Sigmoid colon (tissue), 7 donors: ENCODE data around the gene IL9. TPM values are rescaled to one million over a fixed set of nuclear protein-coding genes. Genes with fewer than 3 reads are reported as not detected.

Experiments
- DNase-seq: peaks from one replicate; pipeline ENCODE4 v3.0.0-alpha.2; 2019
- H3K27ac ChIP-seq, 4 donors: fragments of 200-600 bp; sonication (generic); one replicate each; pipeline ENCODE4 v1.5.1; 2016 to 2019; ENCODE audit warnings: mild to moderate bottlenecking in 1 of 4
- H3K27me3 ChIP-seq, 3 donors: fragments of 200-600 bp; sonication (generic); one replicate each; pipeline ENCODE4 v1.5.1; 2019; ENCODE audit warnings: mild to moderate bottlenecking in 1 of 3
- H3K36me3 ChIP-seq, 4 donors: fragments of 200-600 bp; sonication (generic); one replicate each; pipeline ENCODE4 v1.5.1; 2016 to 2019
- H3K4me1 ChIP-seq, 4 donors: fragments of 200-600 bp; sonication (generic); one replicate each; pipeline ENCODE4 v1.5.1; 2017 to 2019
- H3K4me3 ChIP-seq, 4 donors: fragments of 200-600 bp; sonication (generic); one replicate each; pipeline ENCODE4 v1.5.1; 2017 to 2019; ENCODE audit warnings: mild to moderate bottlenecking in 2 of 4, moderate library complexity in 1 of 4
- H3K9me3 ChIP-seq, 4 donors: fragments of 200-600 bp in 3 of 4; sonication (generic) in 3 of 4; one replicate each; pipeline versions ENCODE4 v1.5.1 to v1.6.1; 2013 to 2019
- CTCF ChIP-seq, 4 experiments: fragments of 450-650 bp in 3 of 4; fragments of 200-600 bp in 1 of 4; IDR thresholded peaks; one replicate each; pipeline ENCODE4 v1.5.1; 2016 to 2019; ENCODE audit warnings: antibody characterized with exemption in 4 of 4, mild to moderate bottlenecking in 3 of 4, moderate library complexity in 2 of 4
- EP300 ChIP-seq, 4 donors: sonication (generic); formaldehyde crosslinking; IDR thresholded peaks; one replicate each; pipeline ENCODE4 v1.6.1; 2017; ENCODE audit warnings: antibody characterized with exemption in 4 of 4
- POLR2A ChIP-seq, 2 donors: fragments of 450-650 bp; IDR thresholded peaks; one replicate each; pipeline ENCODE4 v1.6.1; 2016; ENCODE audit warnings: antibody characterized with exemption in 2 of 2, mild to moderate bottlenecking in 2 of 2, moderate library complexity in 2 of 2
- POLR2AphosphoS5 ChIP-seq, 4 donors: sonication (generic); formaldehyde crosslinking; IDR thresholded peaks; one replicate each; pipeline ENCODE4 v1.6.1; 2017; ENCODE audit warnings: antibody characterized with exemption in 4 of 4
- WGBS, 2 donors: extraction: QIAGEN DNeasy Blood & Tissue Kit; methylation state at CpG; one replicate each; pipeline ENCODE4 v1.1.7; 2013; 5-methylcytosine and 5-hydroxymethylcytosine counted together
- intact Hi-C: fragments of 100-400 bp; cut with DNase I; formaldehyde crosslinking; loops from one replicate; pipeline ENCODE4 v1.15.1; 2023
- polyA plus RNA-seq, 3 donors: library from polyadenylated mRNA; stranded (reverse); fragments of 200-250 nt; gene quantifications; one replicate each; pipeline ENCODE4 v1.2.3, GENCODE V29; 2013
- total RNA-seq, 4 donors: library from RNA; depleted of rRNA; stranded (reverse); fragments of >200 nt; gene quantifications; one replicate each; pipeline ENCODE4 v1.1.0, GENCODE V29; 2016
- donor health status: healthy with polysubstance abuse.
- donor health status: Bipolar disorder and iron deficiency.
- donor health status: healthy.

The IL9 gene
- total and polyA plus RNA-seq, 7 donors: not detected

GRCh38 chr5:135879591-135879990, 16.1 kb downstream of the IL9 start:
- H3K4me3 ChIP-seq: no peak overlapping the region
- peaks cover 0 to 39% (median 29%) of the 10 kb centered on the region in 4 donors for H3K4me1 ChIP-seq
- H3K27ac ChIP-seq: no peak overlapping the region
- WGBS, 2 donors: 94 to 96% methylated on average over 3 of the region's 3 CpGs
- intact Hi-C loops: loop anchor here (5.0 kb wide), 1 partner anchor 318 kb away; no protein-coding TSS in a partner anchor
- no peak for DNase-seq
- H3K9me3 ChIP-seq: no peaks in the 10 kb centered on the region
- no peaks in the 10 kb centered on the region for H3K36me3 ChIP-seq
- no peaks in the 10 kb centered on the region for H3K27me3 ChIP-seq
- TF ChIP-seq POLR2A (IDR thresholded peaks at IDR 0.05): no peak

- Histone ChIP-seq H3K36me3 (no peaks in the 10 kb centered on the region), H3K9me3 (no peaks in the 10 kb centered on the region), H3K4me3 (no peak overlapping the region), H3K27ac (peak overlapping the region; percentile 17 to 70 (median 37)), H3K4me1 (peaks cover 0 to 39% (median 29%) of the 10 kb centered on the region in 4 donors), H3K27me3 (no peaks in the 10 kb centered on the region)
- intact Hi-C loops: loop anchor here (5.0 kb wide), 1 partner anchor 319 kb away; no protein-coding TSS in a partner anchor
- DNase-seq: no peak
- WGBS, 2 donors: 81 to 88% methylated on average over 4 of the region's 4 CpGs
- TF ChIP-seq POLR2A (IDR thresholded peaks at IDR 0.05) (no peak), EP300 (IDR thresholded peaks at IDR 0.05) (no peak), CTCF (IDR thresholded peaks at IDR 0.05) (no peak), POLR2AphosphoS5 (IDR thresholded peaks at IDR 0.05) (no peak)
These were observed 17.5 kb downstream of the IL9 start for GRCh38 chr5:135878156-135878620.

GRCh38 chr5:135877570-135878155, 18.0 kb downstream of the IL9 start:
- H3K27ac ChIP-seq: peak overlapping the region; percentile 17 to 70 (median 37)
- intact Hi-C loops: loop anchor here (5.0 kb wide), 1 partner anchor 320 kb away; no protein-coding TSS in a partner anchor
- no peak overlapping the region for H3K4me3 ChIP-seq
- TF ChIP-seq POLR2AphosphoS5 (IDR thresholded peaks at IDR 0.05) (no peak), POLR2A (IDR thresholded peaks at IDR 0.05) (no peak), CTCF (IDR thresholded peaks at IDR 0.05) (no peak), EP300 (IDR thresholded peaks at IDR 0.05) (no peak)
- 76 to 89% methylated on average over 6 of the region's 6 CpGs for WGBS, 2 donors
- no peaks in the 10 kb centered on the region for H3K9me3 ChIP-seq
- peaks cover 0 to 39% (median 29%) of the 10 kb centered on the region in 4 donors for H3K4me1 ChIP-seq
- DNase-seq: no peak
- no peaks in the 10 kb centered on the region for H3K27me3 ChIP-seq
- H3K36me3 ChIP-seq: no peaks in the 10 kb centered on the region

GRCh38 chr5:135876146-135876545, 19.5 kb downstream of the IL9 start:
- Histone ChIP-seq H3K27ac (no peak overlapping the region), H3K9me3 (no peaks in the 10 kb centered on the region), H3K27me3 (no peaks in the 10 kb centered on the region), H3K4me3 (no peak overlapping the region), H3K4me1 (peaks cover 0 to 29% (median 23%) of the 10 kb centered on the region in 4 donors), H3K36me3 (no peaks in the 10 kb centered on the region)
- TF ChIP-seq POLR2AphosphoS5 (IDR thresholded peaks at IDR 0.05) (no peak), CTCF (IDR thresholded peaks at IDR 0.05) (no peak), EP300 (IDR thresholded peaks at IDR 0.05) (no peak), POLR2A (IDR thresholded peaks at IDR 0.05) (no peak)
- DNase-seq: no peak
- WGBS, 2 donors: 76 to 85% methylated on average over 5 of the region's 5 CpGs
- intact Hi-C loops: loop anchor here (5.0 kb wide), 1 partner anchor 321 kb away; no protein-coding TSS in a partner anchor

GRCh38 chr5:135875567-135875966, 20.1 kb downstream of the IL9 start:
- H3K27ac ChIP-seq: no peak overlapping the region

More at GRCh38 chr5:135875567-135875966, 20.1 kb downstream of the IL9 start:
- TF ChIP-seq EP300 (IDR thresholded peaks at IDR 0.05) (no peak), POLR2A (IDR thresholded peaks at IDR 0.05) (no peak), POLR2AphosphoS5 (IDR thresholded peaks at IDR 0.05) (no peak), CTCF (IDR thresholded peaks at IDR 0.05) (no peak)
- intact Hi-C loops: loop anchor here (5.0 kb wide), 1 partner anchor 322 kb away; no protein-coding TSS in a partner anchor
- WGBS, 2 donors: 92 to 95% methylated on average over 3 of the region's 3 CpGs
- Histone ChIP-seq H3K4me1 (peaks cover 0 to 23% (median 18%) of the 10 kb centered on the region in 4 donors), H3K4me3 (no peak overlapping the region), H3K36me3 (no peaks in the 10 kb centered on the region), H3K9me3 (no peaks in the 10 kb centered on the region), H3K27me3 (no peaks in the 10 kb centered on the region)
- no peak for DNase-seq
